ENCODE data around the gene CYFIP1.

DNA sequence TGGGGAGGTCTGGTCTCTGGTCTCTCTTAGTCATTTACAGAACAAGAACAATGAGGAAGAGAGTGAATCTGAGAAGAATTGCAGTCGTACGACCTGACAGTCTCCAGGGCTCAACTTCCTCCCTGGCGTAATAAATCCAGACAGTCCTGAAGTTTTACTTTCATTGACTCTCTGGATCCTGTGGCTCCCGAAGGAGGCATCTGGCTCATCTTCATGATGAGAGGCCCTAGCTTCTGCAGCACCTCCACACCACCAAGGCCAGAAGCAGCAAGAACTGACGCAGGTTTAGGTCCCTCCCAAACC is 11.8 kb upstream of the CYFIP1 start:
- TF ChIP-seq POLR2AphosphoS5 (IDR thresholded peaks at IDR 0.05; ENCODE audit: low read length) (no peak), RBBP5 (conservative IDR thresholded peaks at IDR 0.05) (no peak), POLR2A (IDR thresholded peaks at IDR 0.05; ENCODE audit: low read depth, low read length) (no peak), CEBPB (IDR thresholded peaks at IDR 0.05; ENCODE audit: borderline replicate concordance in 1 of 2, low read depth in 2 of 2, low read length in 2 of 2) (no peak)
- TF ChIP-seq, protein P1, sequence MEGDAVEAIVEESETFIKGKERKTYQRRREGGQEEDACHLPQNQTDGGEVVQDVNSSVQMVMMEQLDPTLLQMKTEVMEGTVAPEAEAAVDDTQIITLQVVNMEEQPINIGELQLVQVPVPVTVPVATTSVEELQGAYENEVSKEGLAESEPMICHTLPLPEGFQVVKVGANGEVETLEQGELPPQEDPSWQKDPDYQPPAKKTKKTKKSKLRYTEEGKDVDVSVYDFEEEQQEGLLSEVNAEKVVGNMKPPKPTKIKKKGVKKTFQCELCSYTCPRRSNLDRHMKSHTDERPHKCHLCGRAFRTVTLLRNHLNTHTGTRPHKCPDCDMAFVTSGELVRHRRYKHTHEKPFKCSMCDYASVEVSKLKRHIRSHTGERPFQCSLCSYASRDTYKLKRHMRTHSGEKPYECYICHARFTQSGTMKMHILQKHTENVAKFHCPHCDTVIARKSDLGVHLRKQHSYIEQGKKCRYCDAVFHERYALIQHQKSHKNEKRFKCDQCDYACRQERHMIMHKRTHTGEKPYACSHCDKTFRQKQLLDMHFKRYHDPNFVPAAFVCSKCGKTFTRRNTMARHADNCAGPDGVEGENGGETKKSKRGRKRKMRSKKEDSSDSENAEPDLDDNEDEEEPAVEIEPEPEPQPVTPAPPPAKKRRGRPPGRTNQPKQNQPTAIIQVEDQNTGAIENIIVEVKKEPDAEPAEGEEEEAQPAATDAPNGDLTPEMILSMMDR (IDR thresholded peaks at IDR 0.05 in 2 of 3, conservative IDR thresholded peaks at IDR 0.05 in 1 of 3; ENCODE audit: control insufficient read depth in 2 of 3, extremely low read depth in 1 of 3, insufficient read depth in 1 of 3, low read depth in 3 of 3, low read length in 3 of 3) = no peak
- TF ChIP-seq, protein P2, sequence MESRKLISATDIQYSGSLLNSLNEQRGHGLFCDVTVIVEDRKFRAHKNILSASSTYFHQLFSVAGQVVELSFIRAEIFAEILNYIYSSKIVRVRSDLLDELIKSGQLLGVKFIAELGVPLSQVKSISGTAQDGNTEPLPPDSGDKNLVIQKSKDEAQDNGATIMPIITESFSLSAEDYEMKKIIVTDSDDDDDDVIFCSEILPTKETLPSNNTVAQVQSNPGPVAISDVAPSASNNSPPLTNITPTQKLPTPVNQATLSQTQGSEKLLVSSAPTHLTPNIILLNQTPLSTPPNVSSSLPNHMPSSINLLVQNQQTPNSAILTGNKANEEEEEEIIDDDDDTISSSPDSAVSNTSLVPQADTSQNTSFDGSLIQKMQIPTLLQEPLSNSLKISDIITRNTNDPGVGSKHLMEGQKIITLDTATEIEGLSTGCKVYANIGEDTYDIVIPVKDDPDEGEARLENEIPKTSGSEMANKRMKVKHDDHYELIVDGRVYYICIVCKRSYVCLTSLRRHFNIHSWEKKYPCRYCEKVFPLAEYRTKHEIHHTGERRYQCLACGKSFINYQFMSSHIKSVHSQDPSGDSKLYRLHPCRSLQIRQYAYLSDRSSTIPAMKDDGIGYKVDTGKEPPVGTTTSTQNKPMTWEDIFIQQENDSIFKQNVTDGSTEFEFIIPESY (IDR thresholded peaks at IDR 0.05) = no peak
- TF ChIP-seq, protein P3, sequence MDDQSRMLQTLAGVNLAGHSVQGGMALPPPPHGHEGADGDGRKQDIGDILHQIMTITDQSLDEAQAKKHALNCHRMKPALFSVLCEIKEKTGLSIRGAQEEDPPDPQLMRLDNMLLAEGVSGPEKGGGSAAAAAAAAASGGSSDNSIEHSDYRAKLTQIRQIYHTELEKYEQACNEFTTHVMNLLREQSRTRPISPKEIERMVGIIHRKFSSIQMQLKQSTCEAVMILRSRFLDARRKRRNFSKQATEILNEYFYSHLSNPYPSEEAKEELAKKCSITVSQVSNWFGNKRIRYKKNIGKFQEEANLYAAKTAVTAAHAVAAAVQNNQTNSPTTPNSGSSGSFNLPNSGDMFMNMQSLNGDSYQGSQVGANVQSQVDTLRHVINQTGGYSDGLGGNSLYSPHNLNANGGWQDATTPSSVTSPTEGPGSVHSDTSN (IDR thresholded peaks at IDR 0.05; ENCODE audit: insufficient replicate concordance, low read depth, low read length) = no peak

All from GM12878 (cell line).